Kidney (tissue), 14 donors: Measurements from ENCODE around the gene FXYD3. TPM values are rescaled to one million over a fixed set of nuclear protein-coding genes. Genes with fewer than 3 reads are reported as not detected.
"Not testable (repeated sequence)": the region's sequence is repeated elsewhere in the genome, so short reads cannot be mapped to it uniquely, and the experiment has no call there.

Source experiments
- DNase-seq, 5 donors: peaks; one replicate each; pipeline ENCODE4 v3.0.0-alpha.2; 2013 to 2020
- FAIRE-seq: peaks from 2 replicates; lab custom pipeline; 2012; peaks lifted over from hg19 to GRCh38; lab: Jason Lieb, UNC
- H3K27ac ChIP-seq, 2 donors: one replicate each; pipeline ENCODE4 v1.7.0; 2013; ENCODE audit warnings: low read depth in 2 of 2, low read length in 2 of 2, inconsistent platforms in 1 of 2
- H3K27me3 ChIP-seq: one replicate; pipeline ENCODE4 v1.7.1; 2013; ENCODE audit warnings: low read length, inconsistent platforms; ENCODE audit not compliant: control insufficient read depth, insufficient read depth
- H3K36me3 ChIP-seq, 3 donors: one replicate each; pipeline versions ENCODE4 v1.7.0 to v1.7.1; 2013; ENCODE audit warnings: low read length in 3 of 3, control low read depth in 1 of 3, inconsistent platforms in 1 of 3; ENCODE audit not compliant: insufficient read depth in 3 of 3, control insufficient read depth in 2 of 3
- H3K4me1 ChIP-seq, 3 donors: one replicate each; pipeline versions ENCODE4 v1.7.0 to v1.7.1; 2013; ENCODE audit warnings: low read length in 3 of 3, inconsistent platforms in 1 of 3, low read depth in 1 of 3; ENCODE audit not compliant: control insufficient read depth in 2 of 3, insufficient read depth in 2 of 3
- H3K4me3 ChIP-seq, 3 donors: one replicate each; pipeline versions ENCODE4 v1.7.0 to v1.8.1; 2013; ENCODE audit warnings: low read length in 3 of 3, control low read depth in 1 of 3, inconsistent platforms in 1 of 3
- H3K9ac ChIP-seq, 3 donors: one replicate each; pipeline versions ENCODE4 v1.7.0 to v1.7.1; 2013; ENCODE audit warnings: low read length in 3 of 3, control low read depth in 1 of 3, inconsistent platforms in 1 of 3
- H3K9me3 ChIP-seq, 3 donors: one replicate each; pipeline versions ENCODE4 v1.7.0 to v1.7.1; 2013; ENCODE audit warnings: low read length in 3 of 3, control low read depth in 1 of 3, inconsistent platforms in 1 of 3; ENCODE audit not compliant: control insufficient read depth in 2 of 3, insufficient read depth in 1 of 3
- intact Hi-C: fragments of 100-400 bp; cut with DNase I; formaldehyde crosslinking; loops from one replicate; pipeline ENCODE4 v1.11.1; 2022
- polyA plus RNA-seq: library from polyadenylated mRNA; stranded (reverse); fragments of 350-450 nt; fragmentation: Illumina TruSeq; extraction: RNeasy Lipid Tissue Mini Kit (QIAGEN cat#74804); gene quantifications from one replicate; pipeline ENCODE4 v1.2.3, GENCODE V29; 2014; ENCODE audit warnings: low read depth, low replicate concordance; ENCODE audit not compliant: insufficient read depth
- total RNA-seq: library from RNA; stranded (reverse); fragmentation: NEBNext Ultra II Directional; extraction: Animal tissue kit (Norgen Biotek cat#: 25700); gene quantifications from one replicate; pipeline ENCODE4 v1.2.1, GENCODE V29; 2021
- TF ChIP-seq, protein P1 (sequence below): IDR thresholded peaks from 3 replicates; pipeline ENCODE4 v1.5.1; 2012; ENCODE audit warnings: mild to moderate bottlenecking, moderate library complexity, borderline replicate concordance; ENCODE audit not compliant: insufficient read depth; ENCODE audit errors: extremely low read depth
- donor health status: control.
- donor health status: control.
- donor health status: control.
- donor health status: control.
- donor health status: control.
- donor health status: DM: yes; HTN: yes; CAD: no.
- donor health status: Normal renal cell carcinoma (clear cell type).

Gene FXYD3
- total and polyA plus RNA-seq, 2 donors from 2014 or later: 26.4 to 33.7 TPM

- no peaks in the 10 kb centered on the region for H3K9me3 ChIP-seq
- intact Hi-C loops: no loop called here
- H3K4me1 ChIP-seq: no peaks in the 10 kb centered on the region
- DNase-seq: no peak
- H3K36me3 ChIP-seq: no peaks in the 10 kb centered on the region
- TF ChIP-seq, protein P1, sequence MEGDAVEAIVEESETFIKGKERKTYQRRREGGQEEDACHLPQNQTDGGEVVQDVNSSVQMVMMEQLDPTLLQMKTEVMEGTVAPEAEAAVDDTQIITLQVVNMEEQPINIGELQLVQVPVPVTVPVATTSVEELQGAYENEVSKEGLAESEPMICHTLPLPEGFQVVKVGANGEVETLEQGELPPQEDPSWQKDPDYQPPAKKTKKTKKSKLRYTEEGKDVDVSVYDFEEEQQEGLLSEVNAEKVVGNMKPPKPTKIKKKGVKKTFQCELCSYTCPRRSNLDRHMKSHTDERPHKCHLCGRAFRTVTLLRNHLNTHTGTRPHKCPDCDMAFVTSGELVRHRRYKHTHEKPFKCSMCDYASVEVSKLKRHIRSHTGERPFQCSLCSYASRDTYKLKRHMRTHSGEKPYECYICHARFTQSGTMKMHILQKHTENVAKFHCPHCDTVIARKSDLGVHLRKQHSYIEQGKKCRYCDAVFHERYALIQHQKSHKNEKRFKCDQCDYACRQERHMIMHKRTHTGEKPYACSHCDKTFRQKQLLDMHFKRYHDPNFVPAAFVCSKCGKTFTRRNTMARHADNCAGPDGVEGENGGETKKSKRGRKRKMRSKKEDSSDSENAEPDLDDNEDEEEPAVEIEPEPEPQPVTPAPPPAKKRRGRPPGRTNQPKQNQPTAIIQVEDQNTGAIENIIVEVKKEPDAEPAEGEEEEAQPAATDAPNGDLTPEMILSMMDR: no peak
- H3K4me3 ChIP-seq: no peak overlapping the region
- FAIRE-seq: no peak
- H3K27me3 ChIP-seq: no peaks in the 10 kb centered on the region
- H3K27ac ChIP-seq: no peak overlapping the region
- H3K9ac ChIP-seq: no peak overlapping the region
Measured at GRCh38 chr19:35099897-35100275, 15.7 kb upstream of the FXYD3 start.

GRCh38 chr19:35100588-35101533 is 14.8 kb upstream of the FXYD3 start:
- Histone ChIP-seq H3K4me1 (no peaks in the 10 kb centered on the region), H3K36me3 (no peaks in the 10 kb centered on the region), H3K9me3 (peaks cover 0 to 4% (median 3%) of the 10 kb centered on the region in 3 donors), H3K4me3 (no peak overlapping the region), H3K9ac (no peak overlapping the region), H3K27ac (no peak overlapping the region), H3K27me3 (no peaks in the 10 kb centered on the region)
- TF ChIP-seq, protein P1: no peak
- DNase-seq (no peak), FAIRE-seq (no peak)
- intact Hi-C loops: no loop called here

GRCh38 chr19:35101949-35102348 is 13.7 kb upstream of the FXYD3 start:
- H3K9ac ChIP-seq, intact Hi-C loops, H3K27me3 ChIP-seq, H3K27ac ChIP-seq, H3K9me3 ChIP-seq, FAIRE-seq, DNase-seq, H3K36me3 ChIP-seq, H3K4me3 ChIP-seq, H3K4me1 ChIP-seq: not testable (repeated sequence)

DNA sequence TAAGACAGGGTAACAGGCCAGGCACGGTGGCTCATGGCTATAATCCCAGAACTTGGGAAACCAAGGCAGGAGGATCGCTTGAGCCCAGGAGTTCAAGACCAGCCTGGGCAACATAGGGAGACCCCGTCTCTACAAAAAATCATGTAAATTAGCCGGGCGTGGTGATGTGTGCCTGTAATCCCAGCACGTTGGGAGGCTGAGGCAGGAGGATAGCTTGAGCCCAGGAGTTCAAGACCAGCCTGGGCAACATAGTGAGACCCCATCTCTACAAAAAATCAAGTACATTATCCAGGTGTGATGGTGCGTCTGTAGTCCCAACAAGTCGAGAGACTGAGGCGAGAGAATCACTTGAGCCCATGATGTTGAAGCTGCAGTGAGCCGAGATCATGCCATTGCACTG is 12.0 kb upstream of the FXYD3 start:
- H3K27ac ChIP-seq, intact Hi-C loops, H3K9me3 ChIP-seq, DNase-seq, FAIRE-seq, H3K9ac ChIP-seq, H3K36me3 ChIP-seq, H3K27me3 ChIP-seq, H3K4me1 ChIP-seq, H3K4me3 ChIP-seq: not testable (repeated sequence)
